Cardiac muscle cell (in vitro differentiated cells and primary cell): Measurements from ENCODE around the gene UGT2B15. TPM values are rescaled to one million over a fixed set of nuclear protein-coding genes. Genes with fewer than 3 reads are reported as not detected.
"Not testable (repeated sequence)": the region's sequence is repeated elsewhere in the genome, so short reads cannot be mapped to it uniquely, and the experiment has no call there.

Source experiments
- DNase-seq, 2 donors: peaks; one replicate each; pipeline versions ENCODE4 v3.0.0 to v3.0.0-alpha.2; 2010 to 2017; ENCODE audit warnings: low read depth in 1 of 2, low spot score in 1 of 2
- H3K27ac ChIP-seq: fragments of 200-600 bp; sonication (generic); 2 replicates; pipeline ENCODE4 v1.5.1; 2016
- H3K27me3 ChIP-seq: fragments of 200-600 bp; sonication (generic); 2 replicates; pipeline ENCODE4 v1.6.0; 2016; ENCODE audit warnings: control low read depth
- H3K36me3 ChIP-seq: fragments of 200-600 bp; sonication (generic); 2 replicates; pipeline ENCODE4 v1.5.1; 2016; ENCODE audit warnings: control low read depth
- H3K4me1 ChIP-seq: fragments of 200-600 bp; sonication (generic); 2 replicates; pipeline ENCODE4 v1.8.1; 2017; ENCODE audit warnings: low read depth, mild to moderate bottlenecking, mixed run types
- H3K4me3 ChIP-seq: fragments of 200-600 bp; sonication (generic); 2 replicates; pipeline ENCODE4 v1.5.1; 2016; ENCODE audit warnings: mild to moderate bottlenecking
- H3K9me3 ChIP-seq: fragments of 200-600 bp; sonication (generic); 2 replicates; pipeline ENCODE4 v1.5.1; 2017; ENCODE audit warnings: low read depth, mild to moderate bottlenecking, control low read depth
- polyA plus RNA-seq: library from polyadenylated mRNA; unstranded; fragments of >200 nt; fragmentation: Nextera tagmentation; extraction: Ambion mirVana; gene quantifications from 2 replicates; pipeline ENCODE4 v1.2.1, GENCODE V29; 2016
- total RNA-seq: library from RNA; depleted of rRNA; stranded (reverse); fragments of >200 nt; gene quantifications from 2 replicates; pipeline ENCODE4 v1.2.3, GENCODE V29; 2016
- TF ChIP-seq, protein P1 (sequence below): IDR thresholded peaks from 2 replicates; pipeline ENCODE4 v1.5.1; 2012; ENCODE audit warnings: low read depth, mild to moderate bottlenecking, low read length

Gene UGT2B15
- total and polyA plus RNA-seq, 2 experiments from 2014 or later = not detected

DNA sequence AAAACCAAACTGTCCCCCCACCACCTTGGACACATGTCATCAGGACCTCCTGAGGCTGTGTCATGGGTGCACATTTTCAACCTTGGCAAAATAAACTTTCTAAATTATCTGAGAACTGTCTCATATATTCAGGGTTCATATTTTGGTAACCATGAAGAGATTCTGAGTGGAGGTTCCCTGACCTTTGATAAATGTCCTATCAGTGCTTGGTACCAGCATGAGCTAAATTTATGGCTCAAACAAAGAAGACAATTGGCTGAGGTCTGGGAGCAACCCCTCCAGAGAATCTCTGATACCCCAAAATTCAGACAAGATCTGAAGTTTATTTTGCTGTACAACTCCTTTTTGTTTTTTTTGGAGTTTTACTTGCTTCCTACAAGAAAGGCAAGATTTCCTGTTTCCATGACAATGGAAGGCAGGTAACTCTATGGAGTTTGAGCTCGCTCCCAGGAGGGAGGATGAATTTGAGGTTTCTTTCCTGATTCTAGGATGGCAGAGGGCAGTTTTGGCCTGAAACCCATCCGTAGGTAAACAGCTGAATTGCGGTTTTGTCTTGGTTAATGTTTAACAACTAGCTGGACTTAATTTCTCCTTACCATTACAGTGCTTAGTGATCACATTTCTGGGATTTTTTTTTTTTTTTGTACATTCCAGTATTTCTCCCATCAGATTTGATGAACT lies 14.5 kb downstream of the UGT2B15 start:
- Histone ChIP-seq H3K4me1 (no peaks in the 10 kb centered on the region), H3K9me3 (no peaks in the 10 kb centered on the region), H3K4me3 (no peak overlapping the region), H3K36me3 (no peaks in the 10 kb centered on the region), H3K27ac (no peak overlapping the region), H3K27me3 (no peaks in the 10 kb centered on the region)
- no peak for DNase-seq
- TF ChIP-seq, protein P1, sequence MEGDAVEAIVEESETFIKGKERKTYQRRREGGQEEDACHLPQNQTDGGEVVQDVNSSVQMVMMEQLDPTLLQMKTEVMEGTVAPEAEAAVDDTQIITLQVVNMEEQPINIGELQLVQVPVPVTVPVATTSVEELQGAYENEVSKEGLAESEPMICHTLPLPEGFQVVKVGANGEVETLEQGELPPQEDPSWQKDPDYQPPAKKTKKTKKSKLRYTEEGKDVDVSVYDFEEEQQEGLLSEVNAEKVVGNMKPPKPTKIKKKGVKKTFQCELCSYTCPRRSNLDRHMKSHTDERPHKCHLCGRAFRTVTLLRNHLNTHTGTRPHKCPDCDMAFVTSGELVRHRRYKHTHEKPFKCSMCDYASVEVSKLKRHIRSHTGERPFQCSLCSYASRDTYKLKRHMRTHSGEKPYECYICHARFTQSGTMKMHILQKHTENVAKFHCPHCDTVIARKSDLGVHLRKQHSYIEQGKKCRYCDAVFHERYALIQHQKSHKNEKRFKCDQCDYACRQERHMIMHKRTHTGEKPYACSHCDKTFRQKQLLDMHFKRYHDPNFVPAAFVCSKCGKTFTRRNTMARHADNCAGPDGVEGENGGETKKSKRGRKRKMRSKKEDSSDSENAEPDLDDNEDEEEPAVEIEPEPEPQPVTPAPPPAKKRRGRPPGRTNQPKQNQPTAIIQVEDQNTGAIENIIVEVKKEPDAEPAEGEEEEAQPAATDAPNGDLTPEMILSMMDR = no peak

DNA sequence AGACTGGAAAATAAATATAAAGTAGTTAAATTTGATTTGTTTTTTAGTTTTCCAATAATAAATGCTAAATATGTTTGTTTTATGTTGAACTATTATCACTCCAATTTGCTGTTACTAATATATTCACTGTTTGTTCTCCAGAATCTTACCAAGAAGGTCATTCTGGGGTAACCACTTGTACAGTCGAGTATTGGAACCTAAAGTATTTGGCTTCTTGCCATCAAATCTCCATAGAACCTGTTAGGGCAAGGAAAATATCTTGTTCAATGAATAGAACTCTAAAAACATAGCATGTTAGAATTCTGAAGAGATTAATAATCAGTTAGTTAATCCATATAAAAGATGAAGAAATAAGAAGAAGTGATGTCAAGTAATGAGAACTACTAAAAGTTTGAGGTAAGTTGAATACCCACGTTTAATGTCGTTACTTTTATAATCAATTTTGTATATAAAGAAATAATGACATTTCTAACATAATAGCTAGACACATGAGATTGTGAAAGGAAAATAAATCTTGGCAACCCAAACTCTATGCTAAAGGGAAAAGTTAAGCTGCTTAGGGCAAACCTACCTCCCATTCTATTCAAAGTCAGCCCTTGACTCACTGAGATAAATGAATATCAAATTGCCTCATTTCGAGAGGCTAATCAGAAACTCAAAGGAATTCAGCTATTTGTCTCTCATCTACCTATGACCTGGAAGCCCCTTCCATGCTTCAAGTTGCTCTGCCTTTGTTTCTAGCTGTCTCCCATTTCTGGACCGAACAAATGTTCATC lies 15.3 kb downstream of the UGT2B15 start:
- no peaks in the 10 kb centered on the region for H3K27me3 ChIP-seq
- DNase-seq = no peak
- H3K36me3 ChIP-seq = no peaks in the 10 kb centered on the region

DNA sequence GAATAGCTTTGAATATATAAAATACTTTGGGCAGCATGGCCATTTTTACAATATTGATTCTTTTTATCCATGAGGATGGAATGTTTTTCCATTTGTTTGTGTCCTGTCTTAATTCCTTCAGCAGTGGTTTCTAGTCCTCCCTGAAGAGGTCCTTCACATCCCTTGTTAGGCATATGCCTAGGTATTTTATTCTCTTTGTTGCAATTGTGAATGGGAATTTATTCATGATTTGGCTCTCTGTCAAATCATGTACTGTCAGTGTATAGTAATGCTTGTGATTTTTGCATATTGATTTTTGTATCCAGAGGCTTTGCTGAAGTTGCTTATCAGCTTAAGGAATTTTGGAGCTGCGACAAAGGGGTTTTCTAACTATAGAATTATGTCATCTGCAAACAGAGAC lies 18.5 kb downstream of the UGT2B15 start:
- no peak for DNase-seq

More for the DNA sequence above, 15.3 kb downstream of the UGT2B15 start:
- Histone ChIP-seq H3K4me1 (no peaks in the 10 kb centered on the region), H3K4me3 (no peak overlapping the region), H3K9me3 (no peaks in the 10 kb centered on the region), H3K27ac (no peak overlapping the region)
- TF ChIP-seq, protein P1 = no peak

DNA sequence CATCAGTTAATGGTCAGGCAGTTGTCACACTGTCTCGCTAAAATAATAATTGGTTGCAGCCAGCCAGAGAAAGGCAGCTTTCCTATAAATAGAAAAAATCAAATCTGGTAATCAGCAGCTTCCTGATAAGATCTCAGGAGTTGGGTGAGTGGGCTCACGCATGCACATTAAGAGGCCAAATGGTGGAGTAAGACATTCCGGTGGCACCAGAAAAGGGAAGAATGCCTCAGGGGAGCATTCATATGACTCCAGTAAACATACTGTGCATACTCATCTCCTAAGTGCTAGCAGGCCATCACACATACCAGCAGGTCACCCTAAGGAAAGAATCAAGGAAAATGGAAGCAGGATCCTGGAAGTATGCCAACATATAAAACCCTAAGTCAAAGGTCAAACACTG lies 40.1 kb downstream of the UGT2B15 start:
- Histone ChIP-seq H3K4me3 (no peak overlapping the region), H3K4me1 (no peaks in the 10 kb centered on the region), H3K27ac (no peak overlapping the region), H3K36me3 (no peaks in the 10 kb centered on the region), H3K9me3 (no peaks in the 10 kb centered on the region), H3K27me3 (no peaks in the 10 kb centered on the region)
- TF ChIP-seq, protein P1 = no peak
- no peak for DNase-seq

More for the DNA sequence above, 18.5 kb downstream of the UGT2B15 start:
- TF ChIP-seq, protein P1 = no peak
- Histone ChIP-seq H3K4me3 (no peak overlapping the region), H3K27ac (no peak overlapping the region), H3K4me1 (no peaks in the 10 kb centered on the region), H3K27me3 (no peaks in the 10 kb centered on the region), H3K36me3 (no peaks in the 10 kb centered on the region), H3K9me3 (no peaks in the 10 kb centered on the region)

DNA sequence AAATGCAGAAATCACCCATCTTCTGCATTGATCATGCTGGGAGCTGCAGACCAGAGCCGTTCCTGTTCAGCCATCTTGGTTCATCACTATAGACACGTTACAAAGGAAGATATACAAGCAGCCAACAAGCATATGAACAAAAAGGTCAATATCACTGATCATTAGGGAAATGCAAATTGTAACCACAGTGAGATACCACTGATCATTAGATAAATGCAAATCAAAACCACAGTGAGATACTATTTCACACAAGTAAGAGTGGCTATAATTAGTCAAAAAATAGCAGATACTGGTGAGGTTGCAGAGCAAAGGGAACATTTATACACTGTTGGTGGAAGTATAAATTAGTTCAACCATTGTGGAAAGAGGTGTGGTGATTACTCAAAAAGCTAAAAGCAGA lies 47.7 kb downstream of the UGT2B15 start:
- not testable (repeated sequence) for H3K36me3 ChIP-seq, H3K27ac ChIP-seq, H3K27me3 ChIP-seq, H3K4me1 ChIP-seq, H3K9me3 ChIP-seq, H3K4me3 ChIP-seq, DNase-seq
